Measurements from ENCODE around the gene TSN. TPM values are rescaled to one million over a fixed set of nuclear protein-coding genes. Genes with fewer than 3 reads are reported as not detected.

Gene TSN
- total and polyA plus RNA-seq, 3 donors from 2014 or later, result 63.5 to 111 (median 104) TPM

GRCh38 chr2:121721926-121722325 is 33.5 kb upstream of the TSN start:
- intact Hi-C loops (cut with DNase I; ENCODE audit: low total_unique reads), result no loop called here
- no peaks in the 10 kb centered on the region for H3K9me3 ChIP-seq
- H3K4me1 ChIP-seq, result no peaks in the 10 kb centered on the region
- no peak overlapping the region for H3K27ac ChIP-seq
- no peak for TF ChIP-seq CTCF (IDR thresholded peaks at IDR 0.05)
- TF ChIP-seq POLR2A (IDR thresholded peaks at IDR 0.05), result no peak
- H3K36me3 ChIP-seq (ENCODE audit: low read depth, missing control alignments), result no peaks in the 10 kb centered on the region
- H3K27me3 ChIP-seq, result no peaks in the 10 kb centered on the region
- H3K4me3 ChIP-seq, result no peak overlapping the region
- WGBS, 2 donors, result 71 to 88% methylated on average over 8 of the region's 8 CpGs
- no peak for DNase-seq

GRCh38 chr2:121722479-121722878 is 33.0 kb upstream of the TSN start:
- no peak for TF ChIP-seq POLR2A (IDR thresholded peaks at IDR 0.05)
- no peak for TF ChIP-seq CTCF (IDR thresholded peaks at IDR 0.05)
- H3K4me1 ChIP-seq, result no peaks in the 10 kb centered on the region
- no peaks in the 10 kb centered on the region for H3K36me3 ChIP-seq (ENCODE audit: low read depth, missing control alignments)
- H3K4me3 ChIP-seq, result no peak overlapping the region
- no peak overlapping the region for H3K27ac ChIP-seq
- intact Hi-C loops (cut with DNase I; ENCODE audit: low total_unique reads), result no loop called here
- H3K9me3 ChIP-seq, result no peaks in the 10 kb centered on the region
- 79 to 81% methylated on average over 5 of the region's 5 CpGs for WGBS, 2 donors
- no peak for DNase-seq
- no peaks in the 10 kb centered on the region for H3K27me3 ChIP-seq

- H3K4me1 ChIP-seq, result no peaks in the 10 kb centered on the region
- no peak for TF ChIP-seq POLR2A (IDR thresholded peaks at IDR 0.05)
- no peak for TF ChIP-seq CTCF (IDR thresholded peaks at IDR 0.05)
- intact Hi-C loops (cut with DNase I; ENCODE audit: low total_unique reads), result no loop called here
- H3K4me3 ChIP-seq, result no peak overlapping the region
- no peaks in the 10 kb centered on the region for H3K27me3 ChIP-seq
- WGBS, 2 donors, result 83 to 89% methylated on average over 5 of the region's 5 CpGs
- no peaks in the 10 kb centered on the region for H3K9me3 ChIP-seq
- H3K36me3 ChIP-seq (ENCODE audit: low read depth, missing control alignments), result no peaks in the 10 kb centered on the region
- DNase-seq, result no peak
- H3K27ac ChIP-seq, result no peak overlapping the region
Observed at GRCh38 chr2:121723316-121723715, 32.1 kb upstream of the TSN start.

DNA sequence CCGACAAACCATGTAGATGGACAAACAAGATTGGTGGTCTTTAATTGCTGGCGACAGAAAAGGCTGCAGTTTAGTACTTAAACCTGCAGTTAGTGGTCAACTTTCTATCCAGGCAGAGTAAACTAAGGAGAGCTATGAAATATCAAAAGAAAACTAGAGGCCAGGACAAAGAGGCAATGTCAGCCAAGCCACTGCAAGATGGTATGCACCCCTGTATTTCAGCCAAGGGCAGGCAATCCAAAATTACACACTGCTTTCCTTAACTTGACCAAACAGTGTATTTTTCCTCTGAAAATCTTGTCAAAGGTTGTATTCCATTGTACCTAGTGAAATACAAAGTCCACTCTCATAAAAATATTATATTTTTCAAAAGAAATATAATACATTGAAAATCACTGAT is 28.1 kb upstream of the TSN start:
- Histone ChIP-seq H3K27me3 (no peaks in the 10 kb centered on the region), H3K4me3 (no peak overlapping the region), H3K36me3 (ENCODE audit: low read depth, missing control alignments) (no peaks in the 10 kb centered on the region), H3K27ac (no peak overlapping the region), H3K9me3 (no peaks in the 10 kb centered on the region), H3K4me1 (no peaks in the 10 kb centered on the region)
- TF ChIP-seq CTCF (IDR thresholded peaks at IDR 0.05) (no peak), POLR2A (IDR thresholded peaks at IDR 0.05) (no peak)
- no peak for DNase-seq
- intact Hi-C loops (cut with DNase I; ENCODE audit: low total_unique reads), result no loop called here
- WGBS, 2 donors, result 88 to 96% methylated on average over 2 of the region's 2 CpGs

DNA sequence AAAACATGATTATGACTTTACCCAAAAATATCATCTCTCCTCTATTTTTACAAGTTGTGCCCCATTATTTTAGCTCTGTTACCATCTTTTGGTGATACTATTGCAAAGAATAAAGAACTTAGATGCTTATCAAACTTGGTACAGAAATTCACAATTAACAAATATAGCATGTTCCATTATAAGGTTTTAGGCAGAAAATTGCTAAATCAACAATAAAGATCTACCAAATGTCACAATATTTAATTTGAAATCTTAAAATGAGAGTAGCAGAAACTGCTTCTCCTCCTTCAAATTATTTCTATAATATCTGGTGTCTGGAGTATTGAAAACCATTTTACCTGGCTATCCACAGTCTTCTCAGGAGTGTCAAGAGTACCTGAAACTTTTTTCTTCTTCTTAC is 27.5 kb upstream of the TSN start:
- Histone ChIP-seq H3K27ac (no peak overlapping the region), H3K4me1 (no peaks in the 10 kb centered on the region), H3K36me3 (ENCODE audit: low read depth, missing control alignments) (no peaks in the 10 kb centered on the region), H3K9me3 (no peaks in the 10 kb centered on the region), H3K4me3 (no peak overlapping the region), H3K27me3 (no peaks in the 10 kb centered on the region)
- DNase-seq, result no peak
- intact Hi-C loops (cut with DNase I; ENCODE audit: low total_unique reads), result no loop called here
- TF ChIP-seq POLR2A (IDR thresholded peaks at IDR 0.05) (no peak), CTCF (IDR thresholded peaks at IDR 0.05) (no peak)
